ENCODE results near the gene TGFBR1. TPM values are rescaled to one million over a fixed set of nuclear protein-coding genes. Genes with fewer than 3 reads are reported as not detected.

Gene TGFBR1
- total and polyA plus RNA-seq, 10 donors = 8.9 to 60.8 (median 45.4) TPM

DNA sequence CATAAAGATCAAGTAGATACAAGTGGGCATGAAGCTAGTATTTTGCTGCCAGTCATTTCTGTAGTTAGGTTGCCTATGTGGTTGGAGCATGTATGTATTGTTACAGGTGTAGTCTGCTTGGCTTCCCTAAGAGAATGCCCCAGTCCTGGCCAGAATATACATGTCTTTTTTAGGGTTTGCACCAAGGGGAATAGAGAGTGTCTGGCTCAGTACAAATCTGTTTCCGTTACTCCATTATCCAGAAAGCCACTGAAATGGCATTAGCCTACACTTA is 23.2 kb downstream of the TGFBR1 start:
- DNase-seq = no peak
- Histone ChIP-seq H3K4me3 (no peak overlapping the region), H3K4me1 (peaks cover 0 to 88% (median 38%) of the 10 kb centered on the region in 6 donors), H3K27me3 (replicated peaks in 1 of 7) (no peaks in the 10 kb centered on the region), H3K9me3 (no peaks in the 10 kb centered on the region), H3K36me3 (peaks cover 0 to 15% (median 5%) of the 10 kb centered on the region in 6 donors), H3K27ac (no peak overlapping the region)
- intact Hi-C loops (cut with DNase I; ENCODE audit: low total_unique reads) = no loop called here
- 88 to 100% (median 93%) methylated on average over 1 of the region's 1 CpG for WGBS, 5 donors
- TF ChIP-seq, protein P1, sequence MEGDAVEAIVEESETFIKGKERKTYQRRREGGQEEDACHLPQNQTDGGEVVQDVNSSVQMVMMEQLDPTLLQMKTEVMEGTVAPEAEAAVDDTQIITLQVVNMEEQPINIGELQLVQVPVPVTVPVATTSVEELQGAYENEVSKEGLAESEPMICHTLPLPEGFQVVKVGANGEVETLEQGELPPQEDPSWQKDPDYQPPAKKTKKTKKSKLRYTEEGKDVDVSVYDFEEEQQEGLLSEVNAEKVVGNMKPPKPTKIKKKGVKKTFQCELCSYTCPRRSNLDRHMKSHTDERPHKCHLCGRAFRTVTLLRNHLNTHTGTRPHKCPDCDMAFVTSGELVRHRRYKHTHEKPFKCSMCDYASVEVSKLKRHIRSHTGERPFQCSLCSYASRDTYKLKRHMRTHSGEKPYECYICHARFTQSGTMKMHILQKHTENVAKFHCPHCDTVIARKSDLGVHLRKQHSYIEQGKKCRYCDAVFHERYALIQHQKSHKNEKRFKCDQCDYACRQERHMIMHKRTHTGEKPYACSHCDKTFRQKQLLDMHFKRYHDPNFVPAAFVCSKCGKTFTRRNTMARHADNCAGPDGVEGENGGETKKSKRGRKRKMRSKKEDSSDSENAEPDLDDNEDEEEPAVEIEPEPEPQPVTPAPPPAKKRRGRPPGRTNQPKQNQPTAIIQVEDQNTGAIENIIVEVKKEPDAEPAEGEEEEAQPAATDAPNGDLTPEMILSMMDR (IDR thresholded peaks at IDR 0.05 in 8 of 11, conservative IDR thresholded peaks at IDR 0.05 in 3 of 11) = no peak
- no peak for TF ChIP-seq POLR2A (IDR thresholded peaks at IDR 0.05)
- no peak for TF ChIP-seq POLR2AphosphoS5 (IDR thresholded peaks at IDR 0.05)

GRCh38 chr9:99129091-99129490 is 24.2 kb downstream of the TGFBR1 start:
- intact Hi-C loops (cut with DNase I; ENCODE audit: low total_unique reads) = no loop called here
- TF ChIP-seq POLR2AphosphoS5 (IDR thresholded peaks at IDR 0.05) (no peak), POLR2A (IDR thresholded peaks at IDR 0.05) (no peak)
- TF ChIP-seq, protein P1 (IDR thresholded peaks at IDR 0.05 in 8 of 11, conservative IDR thresholded peaks at IDR 0.05 in 3 of 11) = no peak
- 63 to 91% (median 87%) methylated on average over 1 of the region's 1 CpG for WGBS, 5 donors

DNA sequence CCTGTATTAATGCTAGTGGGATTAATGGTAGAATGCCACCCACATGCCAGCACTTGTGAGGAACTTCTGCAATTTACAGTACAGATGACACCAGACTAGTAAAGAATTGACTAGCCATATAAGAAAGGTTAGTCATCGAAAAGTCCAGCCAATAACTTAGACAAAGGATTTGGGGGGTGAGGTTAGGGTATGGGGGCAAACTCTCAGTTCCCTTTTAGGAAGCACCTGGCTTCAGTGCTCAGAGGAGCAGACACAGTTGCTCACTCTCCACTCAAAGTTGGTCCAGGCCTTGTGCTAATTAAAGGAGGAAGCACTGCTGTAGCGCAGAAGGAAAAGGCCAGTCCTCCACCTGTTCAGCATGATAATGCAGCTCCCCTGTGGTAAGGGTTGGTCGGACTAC is 25.2 kb downstream of the TGFBR1 start:
- intact Hi-C loops (cut with DNase I; ENCODE audit: low total_unique reads) = no loop called here
- 31 to 66% (median 42%) methylated on average over 3 of the region's 3 CpGs for WGBS, 5 donors

More at GRCh38 chr9:99129091-99129490, 24.2 kb downstream of the TGFBR1 start:
- Histone ChIP-seq H3K9me3 (no peaks in the 10 kb centered on the region), H3K36me3 (peaks cover 0 to 17% (median 5%) of the 10 kb centered on the region in 6 donors), H3K4me1 (peaks cover under 1 to 88% (median 37%) of the 10 kb centered on the region in 6 donors), H3K4me3 (no peak overlapping the region), H3K27me3 (replicated peaks in 1 of 7) (no peaks in the 10 kb centered on the region), H3K27ac (peak overlapping the region in 2 of 8 donors; percentile 13 to 64)
- DNase-seq = no peak

DNA sequence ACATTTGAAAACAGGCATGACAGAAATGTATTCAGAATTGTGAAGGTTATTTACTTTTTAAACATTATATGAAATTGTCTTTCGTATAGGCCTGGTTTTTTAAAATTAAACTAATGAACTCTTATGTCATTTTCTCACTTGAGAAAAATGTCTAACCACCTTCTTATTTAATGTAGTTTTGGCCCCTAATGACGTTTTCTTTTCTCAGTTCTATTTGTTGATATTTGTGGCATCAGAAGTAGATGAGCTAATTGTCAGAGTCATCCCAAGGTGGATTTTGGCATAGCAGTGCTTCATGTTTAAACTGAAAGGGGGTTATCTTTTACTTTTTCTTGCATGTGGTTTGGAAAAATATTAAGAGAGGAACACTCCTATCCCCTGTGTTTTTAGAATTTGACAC is 28.2 kb downstream of the TGFBR1 start:
- Histone ChIP-seq H3K27me3 (replicated peaks in 1 of 7) (no peaks in the 10 kb centered on the region), H3K4me1 (peaks cover 28 to 90% (median 65%) of the 10 kb centered on the region in 6 donors), H3K4me3 (no peak overlapping the region), H3K36me3 (peaks cover 0 to 25% (median 7%) of the 10 kb centered on the region in 6 donors), H3K9me3 (no peaks in the 10 kb centered on the region), H3K27ac (peak overlapping the region in 1 of 8 donors; percentile 9)
- no peak for DNase-seq
- intact Hi-C loops (cut with DNase I; ENCODE audit: low total_unique reads) = no loop called here
- 74 to 82% (median 81%) methylated on average over 2 of the region's 2 CpGs for WGBS, 5 donors
- TF ChIP-seq POLR2AphosphoS5 (IDR thresholded peaks at IDR 0.05) (no peak), POLR2A (IDR thresholded peaks at IDR 0.05) (no peak)
- TF ChIP-seq, protein P1 (IDR thresholded peaks at IDR 0.05 in 8 of 11, conservative IDR thresholded peaks at IDR 0.05 in 3 of 11) = no peak

More for the DNA sequence above, 25.2 kb downstream of the TGFBR1 start:
- no peak overlapping the region for H3K4me3 ChIP-seq
- H3K36me3 ChIP-seq = peaks cover 0 to 17% (median 5%) of the 10 kb centered on the region in 6 donors
- H3K27me3 ChIP-seq (replicated peaks in 1 of 7) = no peaks in the 10 kb centered on the region
- H3K4me1 ChIP-seq = peaks cover 9 to 88% (median 47%) of the 10 kb centered on the region in 6 donors
- H3K9me3 ChIP-seq = no peaks in the 10 kb centered on the region
- H3K27ac ChIP-seq = peak overlapping the region in 5 of 8 donors; percentile 13 to 64 (median 29)
- TF ChIP-seq POLR2AphosphoS5 (IDR thresholded peaks at IDR 0.05) (peak in 1 of 3 donors; percentile 29), POLR2A (IDR thresholded peaks at IDR 0.05) (no peak)
- TF ChIP-seq, protein P1 (IDR thresholded peaks at IDR 0.05 in 8 of 11, conservative IDR thresholded peaks at IDR 0.05 in 3 of 11) = no peak
- no peak for DNase-seq
